Measurements from ENCODE around the gene SRXN1.
"Not testable (repeated sequence)": the region's sequence is repeated elsewhere in the genome, so short reads cannot be mapped to it uniquely, and the experiment has no call there.

Gene SRXN1

GRCh38 chr20:653590-654416 lies 803 bp upstream of the SRXN1 start:
- no peak for DNase-seq

- DNase-seq: no peak
Observed at GRCh38 chr20:652615-653109, 338 bp downstream of the SRXN1 start.

- DNase-seq: no peak
Observed at GRCh38 chr20:651713-652614, 1.0 kb downstream of the SRXN1 start.

- no peak for DNase-seq
Observed at GRCh38 chr20:650954-651353, 2.0 kb downstream of the SRXN1 start.

- DNase-seq: no peak
Observed at GRCh38 chr20:650281-650680, 2.7 kb downstream of the SRXN1 start.

- no peak for DNase-seq
Observed at GRCh38 chr20:647479-648019, 5.5 kb downstream of the SRXN1 start.

GRCh38 chr20:646868-647233 lies 6.1 kb downstream of the SRXN1 start:
- DNase-seq: no peak

GRCh38 chr20:646107-646867 lies 6.7 kb downstream of the SRXN1 start:
- DNase-seq: no peak

GRCh38 chr20:645318-646106 lies 7.5 kb downstream of the SRXN1 start:
- peak; percentile 44 for DNase-seq

- DNase-seq: no peak
Observed at GRCh38 chr20:644692-645317, 8.2 kb downstream of the SRXN1 start.

GRCh38 chr20:642398-643174 lies 10.4 kb downstream of the SRXN1 start:
- DNase-seq: no peak

GRCh38 chr20:642013-642397 lies 11.0 kb downstream of the SRXN1 start:
- DNase-seq: not testable (repeated sequence)

- DNase-seq: no peak
Observed at GRCh38 chr20:641516-641875, 11.5 kb downstream of the SRXN1 start.

- no peak for DNase-seq
Observed at GRCh38 chr20:640674-641515, 12.1 kb downstream of the SRXN1 start.

- DNase-seq: no peak
Observed at GRCh38 chr20:638579-638978, 14.4 kb downstream of the SRXN1 start.

- no peak for DNase-seq
Observed at GRCh38 chr20:637559-637958, 15.4 kb downstream of the SRXN1 start.

- DNase-seq: no peak
Observed at GRCh38 chr20:635893-636338, 17.1 kb downstream of the SRXN1 start.

GRCh38 chr20:635028-635892 lies 17.7 kb downstream of the SRXN1 start:
- DNase-seq: no peak

Measured in NCI-H2029 (cell line).